IMR-90 (cell line): Measurements from ENCODE around the gene ARL2. TPM values are rescaled to one million over a fixed set of nuclear protein-coding genes. Genes with fewer than 3 reads are reported as not detected.

ENCODE experiments used
- ATAC-seq: fragments of 200-7000 bp; cut with Tn5 transposase; 2 replicates; pipeline ENCODE4 v1.9.1; 2020; ENCODE audit warnings: low read depth, mild to moderate bottlenecking, moderate library complexity
- BruUV-seq: library from RNA; stranded (reverse); fragments of 400-500 nt; replicated peaks from 2 replicates; lab custom pipeline; 2021; lab: Mats Ljungman, UMichigan
- CTCF ChIA-PET: fragments of 300-600 bp; formaldehyde crosslinking; extraction: SDS; loops from one replicate; lab custom pipeline; 2021; ENCODE audit warnings: antibody characterized with exemption; lab: Yijun Ruan, JAX
- POLR2A ChIA-PET: fragments of 300-600 bp; sonication (Branson Sonifier 250); formaldehyde crosslinking; loops from one replicate; lab custom pipeline; 2022; ENCODE audit warnings: antibody characterized with exemption; ENCODE audit not compliant: unreplicated experiment; lab: Charles Lee
- DNase-seq: peaks from one replicate; pipeline ENCODE4 v3.0.0; 2013
- H2AFZ ChIP-seq: replicated peaks from 2 replicates; pipeline ENCODE3; 2013; ENCODE audit warnings: low read length, mild to moderate bottlenecking; ENCODE audit not compliant: poor library complexity
- H2AK5ac ChIP-seq: 2 replicates; pipeline ENCODE4 v1.6.1; 2013; ENCODE audit warnings: low read depth, low read length, inconsistent platforms
- H2AK9ac ChIP-seq: replicated peaks from 2 replicates; pipeline ENCODE3; 2013; ENCODE audit warnings: mild to moderate bottlenecking, low read depth, low read length, moderate library complexity; ENCODE audit not compliant: poor library complexity
- H2BK120ac ChIP-seq: 2 replicates; pipeline ENCODE4 v1.6.1; 2013; ENCODE audit warnings: low read depth, low read length, inconsistent platforms
- H2BK15ac ChIP-seq: 3 replicates; pipeline ENCODE4 v1.6.1; 2013; ENCODE audit warnings: low read depth, low read length, inconsistent platforms
- H2BK20ac ChIP-seq: 2 replicates; pipeline ENCODE4 v1.6.1; 2013; ENCODE audit warnings: low read depth, mild to moderate bottlenecking, inconsistent platforms, low read length, moderate library complexity
- H2BK5ac ChIP-seq: 2 replicates; pipeline ENCODE4 v1.6.1; 2013; ENCODE audit warnings: mild to moderate bottlenecking, low read depth, low read length, inconsistent platforms; ENCODE audit not compliant: poor library complexity, severe bottlenecking
- H3K14ac ChIP-seq: replicated peaks from 2 replicates; pipeline ENCODE4 v1.6.1; 2013; ENCODE audit warnings: low read depth, low read length, inconsistent platforms
- H3K18ac ChIP-seq: 2 replicates; pipeline ENCODE4 v1.6.1; 2013; ENCODE audit warnings: low read depth, low read length, control low read depth
- H3K23ac ChIP-seq: 2 replicates; pipeline ENCODE4 v1.6.1; 2013; ENCODE audit warnings: low read depth, low read length, inconsistent platforms
- H3K27ac ChIP-seq: 2 replicates; pipeline ENCODE4 v1.5.1; 2013; ENCODE audit warnings: mild to moderate bottlenecking, control low read depth, low read length; ENCODE audit not compliant: insufficient read depth
- H3K27me3 ChIP-seq: 2 replicates; pipeline ENCODE4 v1.6.1; 2013; ENCODE audit warnings: low read length; ENCODE audit not compliant: control insufficient read depth, insufficient read depth
- H3K36me3 ChIP-seq: 2 replicates; pipeline ENCODE4 v1.6.1; 2013; ENCODE audit warnings: low read length, mixed read lengths; ENCODE audit not compliant: control insufficient read depth, insufficient read depth
- H3K4ac ChIP-seq: 2 replicates; pipeline ENCODE4 v1.6.1; 2013; ENCODE audit warnings: low read depth, low read length, inconsistent platforms
- H3K4me1 ChIP-seq: 2 replicates; pipeline ENCODE4 v1.6.1; 2013; ENCODE audit warnings: low read length, mixed read lengths; ENCODE audit not compliant: control insufficient read depth, insufficient read depth
- H3K4me2 ChIP-seq: 2 replicates; pipeline ENCODE4 v1.6.1; 2013; ENCODE audit warnings: low read depth, mild to moderate bottlenecking, control low read depth, low read length, moderate library complexity
- H3K4me3 ChIP-seq: 2 replicates; pipeline ENCODE4 v1.5.1; 2013; ENCODE audit warnings: low read depth, mild to moderate bottlenecking, control low read depth, low read length, moderate library complexity; ENCODE audit not compliant: insufficient read depth
- H3K56ac ChIP-seq: 2 replicates; pipeline ENCODE4 v1.6.1; 2013; ENCODE audit warnings: low read length, inconsistent platforms; ENCODE audit not compliant: insufficient read depth; ENCODE audit errors: extremely low read depth
- H3K79me1 ChIP-seq, 2 experiments: 2 replicates each; pipeline ENCODE4 v1.6.1; 2013; ENCODE audit warnings: low read length in 2 of 2, inconsistent platforms in 1 of 2, low read depth in 1 of 2
- H3K9ac ChIP-seq: 2 replicates; pipeline ENCODE4 v1.6.1; 2013; ENCODE audit warnings: low read depth, low read length, control low read depth
- H3K9me1 ChIP-seq: 2 replicates; pipeline ENCODE4 v1.6.1; 2013; ENCODE audit warnings: low read length, inconsistent platforms; ENCODE audit not compliant: insufficient read depth
- H3K9me3 ChIP-seq: 2 replicates; pipeline ENCODE4 v1.6.1; 2013; ENCODE audit warnings: low read length; ENCODE audit not compliant: control insufficient read depth, insufficient read depth
- H4K20me1 ChIP-seq: 2 replicates; pipeline ENCODE4 v1.6.1; 2013; ENCODE audit warnings: low read length, inconsistent platforms; ENCODE audit not compliant: insufficient read depth
- H4K5ac ChIP-seq: 2 replicates; pipeline ENCODE4 v1.6.1; 2013; ENCODE audit warnings: mild to moderate bottlenecking, low read depth, low read length, control low read depth
- H4K8ac ChIP-seq, 2 experiments: 2 replicates each; pipeline ENCODE4 v1.6.1; 2013; ENCODE audit warnings: low read depth in 2 of 2, low read length in 2 of 2, control low read depth in 1 of 2, inconsistent platforms in 1 of 2
- H4K91ac ChIP-seq: 2 replicates; pipeline ENCODE4 v1.6.1; 2013; ENCODE audit warnings: low read depth, low read length, inconsistent platforms; ENCODE audit not compliant: insufficient read depth
- BHLHE40 ChIP-seq: fragments of 150-350 bp; IDR thresholded peaks from 2 replicates; pipeline ENCODE4 v1.6.1; 2016; ENCODE audit warnings: mild to moderate bottlenecking, low read depth, low read length
- CEBPB ChIP-seq: IDR thresholded peaks from 2 replicates; pipeline ENCODE4 v1.6.1; 2012; ENCODE audit warnings: low read depth, low read length, improper control_type of control experiment
- CTCF ChIP-seq: conservative IDR thresholded peaks from 2 replicates; pipeline ENCODE4 v1.5.1; 2012; ENCODE audit warnings: mild to moderate bottlenecking, low read depth, low read length, improper control_type of control experiment
- ELK1 ChIP-seq: fragments of 150-350 bp; IDR thresholded peaks from 2 replicates; pipeline ENCODE4 v1.6.1; 2016; ENCODE audit warnings: low read depth, mild to moderate bottlenecking, low read length, moderate library complexity, borderline replicate concordance
- FOS ChIP-seq: fragments of 150-350 bp; IDR thresholded peaks from 2 replicates; pipeline ENCODE4 v1.6.1; 2016; ENCODE audit warnings: low read depth, low read length
- MAZ ChIP-seq: IDR thresholded peaks from 2 replicates; pipeline ENCODE4 v1.6.1; 2012; ENCODE audit warnings: low read depth, mild to moderate bottlenecking, low read length, improper control_type of control experiment, moderate library complexity, borderline replicate concordance
- MXI1 ChIP-seq: IDR thresholded peaks from 2 replicates; pipeline ENCODE4 v1.6.1; 2012; ENCODE audit warnings: low read depth, mild to moderate bottlenecking, low read length, moderate library complexity, borderline replicate concordance
- NFE2L2 ChIP-seq: fragments of 150-350 bp; IDR thresholded peaks from 2 replicates; pipeline ENCODE4 v1.6.1; 2016; ENCODE audit warnings: low read depth, mild to moderate bottlenecking, low read length
- POLR2A ChIP-seq: IDR thresholded peaks from 2 replicates; pipeline ENCODE4 v1.6.1; 2012; ENCODE audit warnings: mild to moderate bottlenecking, low read depth, low read length
- RAD21 ChIP-seq: IDR thresholded peaks from 2 replicates; pipeline ENCODE4 v1.6.1; 2012; ENCODE audit warnings: low read length, improper control_type of control experiment
- RCOR1 ChIP-seq: IDR thresholded peaks from 2 replicates; pipeline ENCODE4 v1.6.1; 2012; ENCODE audit warnings: mild to moderate bottlenecking, low read length, improper control_type of control experiment; ENCODE audit not compliant: insufficient replicate concordance
- USF2 ChIP-seq: fragments of 150-350 bp; IDR thresholded peaks from 2 replicates; pipeline ENCODE4 v1.6.1; 2017; ENCODE audit warnings: mild to moderate bottlenecking, antibody characterized with exemption, low read length, low read depth
- WGBS, 2 experiments: methylation state at CpG; one replicate each; pipeline versions ENCODE4 v1.1.5 to v1.1.7; 2013; ENCODE audit warnings: missing lambda C conversion rate in 2 of 2; ENCODE audit not compliant: insufficient read length in 1 of 2; ENCODE audit errors: extremely low coverage in 2 of 2; 5-methylcytosine and 5-hydroxymethylcytosine counted together
- dilution Hi-C: fragments of 300-500 bp; cut with HindIII; formaldehyde crosslinking; loops from one replicate; pipeline ENCODE4 v1.14.3; 2018; ENCODE audit warnings: low sequenced_read_pairs; ENCODE audit not compliant: unreplicated experiment
- in situ Hi-C: fragments of 300-500 bp; cut with MboI; formaldehyde crosslinking; loops from 3 replicates; pipeline ENCODE4 v1.14.3; 2019; ENCODE audit warnings: low sequenced_read_pairs, inconsistent platforms, mixed read lengths
- intact Hi-C: fragments of 100-400 bp; cut with micrococcal nuclease; formaldehyde crosslinking; loops from 2 replicates; pipeline ENCODE4 v1.10.0; 2022
- polyA plus RNA-seq, 3 experiments: library from polyadenylated mRNA; depleted of rRNA; stranded (reverse); fragments of >200 nt; gene quantifications; 2 replicates each; pipeline ENCODE4 v1.2.3, GENCODE V29; 2012; ENCODE audit warnings: low replicate concordance in 1 of 3
- total RNA-seq: library from RNA; depleted of rRNA; stranded (reverse); fragments of >200 nt; gene quantifications from 2 replicates; pipeline ENCODE4 v1.2.3, GENCODE V29; 2012

Gene ARL2
- total and polyA plus RNA-seq, 2 of the 4 experiments (the other 2 are of a cell fraction) = 48.9 to 152 TPM

GRCh38 chr11:64999478-64999877 is 14.5 kb upstream of the ARL2 start (continued):
- TF ChIP-seq CTCF (no peak), NFE2L2 (no peak), RCOR1 (no peak)

- H3K9ac ChIP-seq = no peak overlapping the region
- H3K36me3 ChIP-seq = no peaks in the 10 kb centered on the region
- H4K91ac ChIP-seq = no peak overlapping the region
- H4K20me1 ChIP-seq = no peaks in the 10 kb centered on the region
- no peak overlapping the region for H2AFZ ChIP-seq
- WGBS, 2 experiments = no CpG with 5 or more reads among the region's 5 CpGs
- no peak overlapping the region for H2AK5ac ChIP-seq
- peaks cover 4% of the 10 kb centered on the region; the same call in 1 of the 2 replicates for H3K4me1 ChIP-seq
- no peak overlapping the region for H4K8ac ChIP-seq
- no peak overlapping the region for H2BK5ac ChIP-seq
- H3K4me2 ChIP-seq = no peak overlapping the region
- peaks cover 7% of the 10 kb centered on the region for H3K9me1 ChIP-seq
- H3K4ac ChIP-seq = no peak overlapping the region
- in situ Hi-C loops (loop anchor here (10.0 kb wide), 1 partner anchor 158 kb away; the partner anchor contains the start of gene CDC42BPG), intact Hi-C loops (no loop called here), dilution Hi-C loops (no loop called here)
- H2BK120ac ChIP-seq = no peak overlapping the region
- H3K56ac ChIP-seq = no peak overlapping the region
- H2BK15ac ChIP-seq = no peak overlapping the region
- no peak for DNase-seq
- H3K18ac ChIP-seq = no peak overlapping the region
- H3K14ac ChIP-seq = no peak overlapping the region
- H3K9me3 ChIP-seq = no peaks in the 10 kb centered on the region
- H3K27ac ChIP-seq = no peak overlapping the region
- ChIA-PET POLR2A (no interaction called here), CTCF (no interaction called here)
- H3K27me3 ChIP-seq = no peaks in the 10 kb centered on the region
- H4K5ac ChIP-seq = no peak overlapping the region
- H3K4me3 ChIP-seq = no peak overlapping the region
- no peak overlapping the region for H2BK20ac ChIP-seq
- no peak overlapping the region for H3K23ac ChIP-seq
- no peak for ATAC-seq
- no peak overlapping the region for H2AK9ac ChIP-seq
- no TSS peak for BruUV-seq
- H3K79me1 ChIP-seq = no peaks in the 10 kb centered on the region; a peak in 1 of 4 replicates
- TF ChIP-seq ELK1 (no peak), USF2 (no peak), RAD21 (no peak), POLR2A (no peak), CTCF (no peak), MXI1 (no peak), BHLHE40 (no peak), FOS (no peak), CEBPB (no peak), MAZ (no peak)
Measured at GRCh38 chr11:65002706-65003105, 11.3 kb upstream of the ARL2 start.
